ENCODE measurements around the gene GIMAP7.
"Not testable (repeated sequence)": the region's sequence is repeated elsewhere in the genome, so short reads cannot be mapped to it uniquely, and the experiment has no call there.

GIMAP7 gene

GRCh38 chr7:150489782-150490181 is 24.9 kb upstream of the GIMAP7 start:
- Mint-ChIP-seq H3K36me3 (ENCODE audit: low read depth) (no peaks in the 10 kb centered on the region), H3K27me3 (no peaks in the 10 kb centered on the region), H3K4me3 (no peak overlapping the region), H3K9me3 (no peaks in the 10 kb centered on the region), H3K4me1 (ENCODE audit: low read depth) (peaks cover 39% of the 10 kb centered on the region), H3K27ac (no peak overlapping the region)

- not testable (repeated sequence) for H3K36me3 Mint-ChIP-seq (ENCODE audit: low read depth); H3K4me3 Mint-ChIP-seq; H3K9me3 Mint-ChIP-seq; H3K27me3 Mint-ChIP-seq; H3K27ac Mint-ChIP-seq
- H3K4me1 Mint-ChIP-seq (ENCODE audit: low read depth) = peaks cover 18% of the 10 kb centered on the region
These were observed 21.2 kb upstream of the GIMAP7 start for GRCh38 chr7:150493442-150493841.

DNA sequence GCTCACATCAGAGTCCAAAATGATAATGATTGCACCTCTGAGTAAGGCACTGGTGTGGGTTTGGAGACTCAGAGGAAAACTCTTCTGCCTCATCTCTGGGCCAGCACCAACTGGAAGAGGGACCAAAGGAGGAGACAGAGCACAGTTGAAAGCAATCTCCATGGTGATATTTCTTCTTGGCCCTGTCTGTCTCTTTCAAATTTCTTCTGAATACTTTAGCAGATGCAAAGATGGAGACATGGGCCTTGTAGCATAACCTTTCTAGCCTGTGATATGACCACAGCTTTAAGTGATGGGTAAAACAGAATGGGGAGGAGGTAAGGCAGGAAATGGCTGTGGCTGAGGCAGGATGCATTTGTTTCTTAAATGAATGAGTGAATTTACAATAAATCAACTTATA is 12.2 kb upstream of the GIMAP7 start:
- Mint-ChIP-seq H3K4me3 (peak overlapping the region; percentile 6), H3K27me3 (no peaks in the 10 kb centered on the region), H3K36me3 (ENCODE audit: low read depth) (no peaks in the 10 kb centered on the region), H3K4me1 (ENCODE audit: low read depth) (peaks cover 71% of the 10 kb centered on the region), H3K9me3 (peaks cover 9% of the 10 kb centered on the region), H3K27ac (peak overlapping the region; percentile 80)

DNA sequence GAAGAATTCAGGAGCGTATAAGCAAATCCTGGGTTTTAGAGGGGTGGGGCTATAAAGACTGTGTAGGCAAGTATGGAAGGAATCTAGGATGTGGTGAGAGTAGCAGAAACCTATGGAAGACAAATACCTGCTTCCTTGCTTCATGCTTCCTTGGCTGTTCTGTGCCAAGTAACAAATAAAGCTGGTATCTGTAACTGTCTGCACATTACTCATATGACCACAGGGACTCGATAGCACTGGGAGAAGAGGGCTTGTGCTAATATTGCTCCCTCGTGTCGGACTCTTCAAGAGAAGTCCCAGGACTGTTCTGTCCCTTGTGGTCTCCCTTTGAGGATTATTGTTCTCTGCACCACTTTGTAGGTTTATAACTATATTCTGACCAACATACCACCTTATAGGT is 11.5 kb upstream of the GIMAP7 start:
- Mint-ChIP-seq H3K27me3 (no peaks in the 10 kb centered on the region), H3K36me3 (ENCODE audit: low read depth) (no peaks in the 10 kb centered on the region), H3K4me1 (ENCODE audit: low read depth) (peaks cover 71% of the 10 kb centered on the region), H3K9me3 (peaks cover 7% of the 10 kb centered on the region), H3K4me3 (peak overlapping the region; percentile 6), H3K27ac (peak overlapping the region; percentile 80)

DNA sequence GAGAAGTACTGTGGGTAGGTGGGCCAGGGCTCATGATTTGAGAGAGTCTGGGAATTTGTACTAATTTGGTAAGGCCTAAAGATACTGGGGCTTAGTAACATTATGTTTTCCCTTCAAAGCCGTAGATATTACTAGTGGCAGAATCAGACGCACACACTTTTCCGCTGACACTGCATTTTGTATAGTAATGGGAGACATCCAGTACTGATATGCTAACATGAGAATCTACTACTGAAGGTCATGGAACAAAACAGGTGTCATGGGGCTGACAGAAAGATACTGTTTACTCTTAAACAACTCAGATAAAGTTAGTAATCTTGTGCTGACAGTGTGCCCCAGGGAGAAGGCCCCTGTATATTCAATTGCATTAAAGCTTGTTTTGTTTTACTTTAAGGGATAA is 11.1 kb upstream of the GIMAP7 start:
- H3K9me3 Mint-ChIP-seq = peaks cover 6% of the 10 kb centered on the region
- H3K4me3 Mint-ChIP-seq = no peak overlapping the region
- no peaks in the 10 kb centered on the region for H3K36me3 Mint-ChIP-seq (ENCODE audit: low read depth)
- H3K27me3 Mint-ChIP-seq = no peaks in the 10 kb centered on the region
- H3K27ac Mint-ChIP-seq = peak overlapping the region; percentile 80
- H3K4me1 Mint-ChIP-seq (ENCODE audit: low read depth) = peaks cover 75% of the 10 kb centered on the region

GRCh38 chr7:150507947-150508602 is 6.6 kb upstream of the GIMAP7 start:
- peaks cover 88% of the 10 kb centered on the region for H3K4me1 Mint-ChIP-seq (ENCODE audit: low read depth)
- H3K27ac Mint-ChIP-seq = peak overlapping the region; percentile 78
- H3K36me3 Mint-ChIP-seq (ENCODE audit: low read depth) = no peaks in the 10 kb centered on the region
- no peaks in the 10 kb centered on the region for H3K27me3 Mint-ChIP-seq
- peaks cover 4% of the 10 kb centered on the region for H3K9me3 Mint-ChIP-seq
- peak overlapping the region; percentile 68 for H3K4me3 Mint-ChIP-seq

- Mint-ChIP-seq H3K4me1 (ENCODE audit: low read depth) (peaks cover 82% of the 10 kb centered on the region), H3K27me3 (no peaks in the 10 kb centered on the region), H3K4me3 (no peak overlapping the region), H3K9me3 (peaks cover 4% of the 10 kb centered on the region), H3K27ac (peak overlapping the region; percentile 38), H3K36me3 (ENCODE audit: low read depth) (no peaks in the 10 kb centered on the region)
These were observed 3.6 kb upstream of the GIMAP7 start for GRCh38 chr7:150511048-150511447.

DNA sequence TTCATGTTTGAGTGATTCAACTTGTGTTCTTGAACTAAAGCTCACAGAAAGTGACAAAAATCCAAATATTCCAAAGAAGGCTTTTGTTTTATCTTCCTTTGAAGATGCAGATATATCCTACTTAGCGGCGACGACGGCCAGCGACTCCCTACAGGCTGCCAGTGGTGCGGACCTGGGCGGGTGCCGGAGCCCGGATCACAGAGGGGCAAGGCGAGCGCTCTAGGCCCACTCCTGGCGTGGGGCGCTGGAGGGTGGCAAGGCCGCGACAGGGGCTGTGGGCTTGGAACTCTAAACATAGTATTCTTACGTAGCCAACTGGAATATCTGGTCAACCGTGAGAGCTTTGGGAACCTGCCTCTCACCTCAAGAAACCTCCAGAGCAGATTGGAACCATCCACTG is 914 bp upstream of the GIMAP7 start:
- H3K4me3 Mint-ChIP-seq = peak overlapping the region; percentile 97
- H3K36me3 Mint-ChIP-seq (ENCODE audit: low read depth) = no peaks in the 10 kb centered on the region
- H3K9me3 Mint-ChIP-seq = peaks cover 4% of the 10 kb centered on the region
- peaks cover 65% of the 10 kb centered on the region for H3K4me1 Mint-ChIP-seq (ENCODE audit: low read depth)
- peak overlapping the region; percentile 98 for H3K27ac Mint-ChIP-seq
- no peaks in the 10 kb centered on the region for H3K27me3 Mint-ChIP-seq

DNA sequence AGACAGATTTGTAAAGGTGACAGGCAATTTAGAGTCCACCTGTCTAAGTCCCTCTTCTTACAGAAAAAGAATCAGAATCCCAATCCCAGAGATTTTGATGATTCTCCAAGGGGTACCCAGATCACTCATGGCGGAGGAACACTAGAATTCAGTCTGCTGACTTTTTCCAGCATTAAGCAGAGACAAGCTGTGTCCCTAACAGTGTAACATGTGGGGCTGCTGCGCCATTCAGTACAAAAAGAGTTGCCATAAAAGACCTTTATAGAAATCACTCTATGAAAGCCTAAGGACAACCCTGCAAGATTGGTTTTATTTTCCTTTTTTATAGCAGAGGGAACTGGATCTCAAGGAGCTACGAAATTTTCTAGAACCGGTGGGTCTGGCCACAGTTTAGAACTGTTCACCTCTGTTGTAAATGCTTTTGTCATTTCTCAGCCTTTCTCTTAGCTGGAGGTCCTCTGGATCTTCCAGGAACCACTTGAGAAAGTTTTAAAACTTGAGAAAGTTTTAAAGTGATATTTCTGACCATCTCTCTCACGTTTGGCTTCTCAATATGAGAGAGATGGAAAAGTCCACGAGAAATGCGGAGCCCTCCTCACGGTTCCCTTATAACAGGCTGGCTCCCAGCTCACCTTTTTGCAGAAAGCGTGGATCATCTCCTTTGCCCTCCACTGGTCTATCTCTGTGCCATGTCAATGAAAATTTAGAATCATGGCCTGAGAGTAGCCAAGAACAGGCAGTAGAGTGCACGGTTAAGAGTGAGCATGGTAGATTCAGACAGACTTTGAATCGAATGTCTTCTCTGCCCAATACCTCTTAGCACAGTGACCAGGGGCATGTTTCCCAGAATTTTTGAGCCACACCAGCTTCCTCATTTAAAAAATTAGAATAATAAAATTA is 826 bp downstream of the GIMAP7 start:
- peaks cover 4% of the 10 kb centered on the region for H3K9me3 Mint-ChIP-seq
- H3K4me1 Mint-ChIP-seq (ENCODE audit: low read depth) = peaks cover 58% of the 10 kb centered on the region
- peak overlapping the region; percentile 98 for H3K27ac Mint-ChIP-seq
- peak overlapping the region; percentile 97 for H3K4me3 Mint-ChIP-seq
- H3K27me3 Mint-ChIP-seq = no peaks in the 10 kb centered on the region
- peaks cover 9% of the 10 kb centered on the region for H3K36me3 Mint-ChIP-seq (ENCODE audit: low read depth)

DNA sequence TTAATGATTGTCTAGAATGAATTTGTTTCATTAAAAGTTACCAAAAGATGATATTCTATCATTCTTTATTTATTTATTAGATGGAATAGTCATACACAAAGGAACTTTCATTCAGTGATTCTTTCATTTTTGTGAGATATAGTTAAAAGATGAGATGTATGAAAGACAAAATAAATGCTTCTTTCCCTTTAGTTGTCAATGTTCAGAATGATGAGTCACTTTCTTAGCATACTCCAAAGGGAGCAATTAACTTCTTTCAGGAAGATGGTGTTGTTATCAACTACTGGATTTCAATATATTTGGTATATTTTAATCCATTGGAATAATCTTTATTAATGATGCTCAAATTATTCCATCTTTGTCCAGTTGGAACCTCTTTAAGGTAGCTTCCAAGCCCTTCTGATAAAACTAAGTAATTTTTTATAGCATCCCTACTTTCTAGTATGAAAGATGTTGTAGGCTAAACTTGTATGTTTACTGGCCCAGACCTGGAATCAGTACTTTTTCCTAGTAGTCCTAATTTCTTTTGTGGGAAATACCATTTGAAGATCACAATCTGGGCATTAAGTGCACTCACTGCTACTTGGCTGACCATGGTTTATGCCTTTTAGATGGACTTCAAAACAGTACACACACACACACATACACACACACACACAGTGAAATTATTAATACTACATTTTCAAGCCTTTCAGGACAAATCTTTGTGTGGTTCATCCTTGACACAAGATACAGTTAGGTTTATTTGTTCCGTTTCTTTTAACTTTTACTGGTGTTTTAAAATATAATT is 2.5 kb downstream of the GIMAP7 start:
- H3K27me3 Mint-ChIP-seq = no peaks in the 10 kb centered on the region
- H3K27ac Mint-ChIP-seq = peak overlapping the region; percentile 98
- H3K4me3 Mint-ChIP-seq = peak overlapping the region; percentile 97
- no peaks in the 10 kb centered on the region for H3K9me3 Mint-ChIP-seq
- H3K4me1 Mint-ChIP-seq (ENCODE audit: low read depth) = peaks cover 52% of the 10 kb centered on the region
- peaks cover 21% of the 10 kb centered on the region for H3K36me3 Mint-ChIP-seq (ENCODE audit: low read depth)

GRCh38 chr7:150519310-150519709 is 4.6 kb downstream of the GIMAP7 start:
- no peaks in the 10 kb centered on the region for H3K9me3 Mint-ChIP-seq
- peaks cover 21% of the 10 kb centered on the region for H3K36me3 Mint-ChIP-seq (ENCODE audit: low read depth)
- H3K4me1 Mint-ChIP-seq (ENCODE audit: low read depth) = peaks cover 52% of the 10 kb centered on the region
- H3K27me3 Mint-ChIP-seq = no peaks in the 10 kb centered on the region
- H3K27ac Mint-ChIP-seq = peak overlapping the region; percentile 99
- H3K4me3 Mint-ChIP-seq = peak overlapping the region; percentile 97

DNA sequence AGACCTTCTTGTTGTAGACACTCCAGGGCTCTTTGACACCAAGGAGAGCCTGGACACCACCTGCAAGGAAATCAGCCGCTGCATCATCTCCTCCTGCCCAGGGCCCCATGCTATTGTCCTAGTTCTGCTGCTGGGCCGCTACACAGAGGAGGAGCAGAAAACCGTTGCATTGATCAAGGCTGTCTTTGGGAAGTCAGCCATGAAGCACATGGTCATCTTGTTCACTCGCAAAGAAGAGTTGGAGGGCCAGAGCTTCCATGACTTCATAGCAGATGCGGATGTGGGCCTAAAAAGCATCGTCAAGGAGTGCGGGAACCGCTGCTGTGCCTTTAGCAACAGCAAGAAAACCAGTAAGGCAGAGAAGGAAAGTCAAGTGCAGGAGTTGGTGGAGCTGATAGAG is 5.5 kb downstream of the GIMAP7 start:
- Mint-ChIP-seq H3K9me3 (peaks cover 2% of the 10 kb centered on the region), H3K4me3 (peak overlapping the region; percentile 97), H3K27me3 (no peaks in the 10 kb centered on the region), H3K27ac (peak overlapping the region; percentile 99), H3K36me3 (ENCODE audit: low read depth) (peaks cover 21% of the 10 kb centered on the region), H3K4me1 (ENCODE audit: low read depth) (peaks cover 54% of the 10 kb centered on the region)

DNA sequence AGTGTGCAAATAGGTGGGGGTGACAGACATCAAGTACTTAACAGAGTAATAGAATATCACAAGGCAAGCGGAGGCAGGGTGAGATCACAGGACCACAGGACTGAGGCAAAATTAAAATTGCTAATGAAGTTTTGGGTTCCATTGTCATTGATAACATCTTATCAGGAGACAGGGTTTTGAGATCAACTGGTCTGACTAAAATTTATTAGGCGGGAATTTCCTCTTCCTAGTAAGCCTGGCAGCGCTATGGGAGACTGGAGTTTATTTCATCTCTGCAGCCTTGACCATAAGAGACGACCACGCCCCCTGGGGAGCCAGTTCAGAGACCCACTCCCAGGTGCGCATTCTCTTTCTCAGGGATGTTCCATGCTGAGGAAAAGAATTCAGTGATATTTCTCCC is 8.3 kb downstream of the GIMAP7 start:
- H3K27me3 Mint-ChIP-seq, H3K4me3 Mint-ChIP-seq, H3K9me3 Mint-ChIP-seq: not testable (repeated sequence)
- Mint-ChIP-seq H3K36me3 (ENCODE audit: low read depth) (peaks cover 21% of the 10 kb centered on the region), H3K4me1 (ENCODE audit: low read depth) (peaks cover 71% of the 10 kb centered on the region), H3K27ac (peak overlapping the region; percentile 84)

DNA sequence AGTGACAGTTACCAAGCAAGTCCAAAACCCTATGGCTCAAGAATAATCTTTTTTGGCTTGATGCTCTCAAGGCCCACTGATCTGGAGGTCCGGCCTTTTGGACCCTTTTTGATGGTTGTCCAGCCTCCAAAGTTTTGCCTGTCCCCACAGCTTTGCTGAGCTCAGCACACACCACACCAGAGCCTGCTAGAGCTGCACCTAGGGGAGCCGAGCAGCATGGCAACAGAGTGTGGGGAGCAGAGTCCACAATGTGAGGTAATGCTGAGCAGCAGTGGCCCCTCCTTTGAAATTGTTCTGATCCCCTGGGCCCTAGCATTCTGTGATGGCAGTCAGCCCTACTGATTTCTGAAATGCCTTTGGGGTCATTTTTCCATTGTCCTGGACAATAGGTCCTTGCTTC is 9.3 kb downstream of the GIMAP7 start:
- peaks cover 32% of the 10 kb centered on the region for H3K36me3 Mint-ChIP-seq (ENCODE audit: low read depth)
- peaks cover 76% of the 10 kb centered on the region for H3K4me1 Mint-ChIP-seq (ENCODE audit: low read depth)

DNA sequence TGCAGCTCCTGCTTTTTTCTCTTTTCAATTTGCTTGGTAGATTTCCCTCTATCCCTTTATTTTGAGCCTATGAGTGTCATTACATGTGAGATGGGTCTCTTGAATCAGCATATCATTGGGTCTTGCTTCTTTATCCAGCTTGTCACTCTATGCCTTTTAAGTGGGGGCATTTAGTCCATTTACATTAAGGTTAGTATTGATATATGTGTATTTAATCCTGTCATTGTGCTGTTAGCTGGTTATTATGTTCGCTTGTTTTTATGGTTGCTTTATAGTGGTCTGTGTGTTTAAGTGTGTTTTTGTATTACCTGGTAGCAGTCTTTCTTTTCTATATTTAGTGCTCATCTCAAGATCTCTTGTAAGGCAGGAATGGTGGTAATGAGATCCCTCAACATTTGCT is 17.0 kb downstream of the GIMAP7 start:
- Mint-ChIP-seq H3K9me3 (peaks cover 57% of the 10 kb centered on the region), H3K36me3 (ENCODE audit: low read depth) (peaks cover 38% of the 10 kb centered on the region), H3K27ac (no peak overlapping the region), H3K4me1 (ENCODE audit: low read depth) (peaks cover 23% of the 10 kb centered on the region), H3K4me3 (no peak overlapping the region), H3K27me3 (no peaks in the 10 kb centered on the region)

More for the DNA sequence above, 9.3 kb downstream of the GIMAP7 start:
- H3K27ac Mint-ChIP-seq = peak overlapping the region; percentile 84
- peak overlapping the region; percentile 17 for H3K4me3 Mint-ChIP-seq
- H3K27me3 Mint-ChIP-seq = no peaks in the 10 kb centered on the region
- peaks cover 14% of the 10 kb centered on the region for H3K9me3 Mint-ChIP-seq

Measured in stimulated activated naive CD8-positive, alpha-beta T cell treated with anti-CD3 and anti-CD28 coated beads, Interleukin-15, Interleukin-2, amounts not matched to agents 100 ng/mL and 50 ng/mL, for 24 hours (primary cell).